Stimulated activated effector memory CD8-positive, alpha-beta T cell treated with anti-CD3 and anti-CD28 coated beads, Interleukin-12 subunit alpha, Interleukin-12 subunit beta, amount 100 ng/mL, for 72 hours (primary cell): ENCODE results near the gene CEP250.

Source experiments
- ATAC-seq: fragments of 150-1000 bp; cut with Tn5 transposase; 2 replicates; pipeline ENCODE4 v1.10.0; 2021
- DNase-seq, 2 donors: peaks; one replicate each; pipeline ENCODE4 v3.0.0; 2021 to 2022; ENCODE audit warnings: low spot score in 2 of 2
- H3K27ac Mint-ChIP-seq: one replicate; pipeline ENCODE4 v1.8.0; 2022; ENCODE audit warnings: mild to moderate bottlenecking, mixed read lengths
- H3K36me3 Mint-ChIP-seq: one replicate; pipeline ENCODE4 v1.8.0; 2022; ENCODE audit warnings: mild to moderate bottlenecking, mixed read lengths
- H3K4me1 Mint-ChIP-seq: one replicate; pipeline ENCODE4 v1.8.0; 2022; ENCODE audit warnings: mixed read lengths
- H3K4me3 Mint-ChIP-seq: one replicate; pipeline ENCODE4 v1.8.0; 2022; ENCODE audit warnings: mild to moderate bottlenecking, mixed read lengths
- H3K9me3 Mint-ChIP-seq: one replicate; pipeline ENCODE4 v1.8.0; 2022; ENCODE audit warnings: mixed read lengths

Gene CEP250

DNA sequence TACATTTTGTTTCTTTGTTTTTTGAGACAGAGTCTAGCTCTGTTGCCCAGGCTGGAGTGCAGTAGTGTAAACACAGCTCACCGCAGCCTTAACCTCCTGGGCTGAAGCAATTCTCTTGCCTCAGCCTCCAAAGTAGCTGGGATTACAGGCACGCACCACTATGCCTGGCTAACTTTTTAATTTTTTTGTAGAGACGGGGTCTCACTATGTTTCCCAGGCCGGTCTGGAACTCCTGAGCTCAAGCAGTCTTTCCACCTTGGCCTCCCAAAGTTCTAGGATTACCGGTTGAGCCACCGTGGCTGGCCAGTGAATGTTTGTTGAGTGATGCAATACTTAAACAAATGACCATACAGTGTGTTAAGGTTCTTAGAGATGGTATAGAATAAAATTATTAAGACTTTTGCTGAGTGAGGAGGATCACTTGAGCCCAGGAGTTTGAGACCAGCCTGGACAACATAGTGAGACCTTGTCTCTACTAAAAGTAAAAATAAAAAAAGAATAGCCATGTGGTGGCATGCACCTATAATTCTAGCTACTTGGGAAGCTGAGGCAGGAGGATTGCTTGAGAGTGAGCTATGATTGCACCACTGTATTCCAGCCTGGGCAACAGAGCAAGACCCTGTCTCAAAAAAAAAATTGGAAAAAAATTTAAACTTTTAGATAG is 13.4 kb downstream of the CEP250 start:
- DNase-seq, result no peak
- H3K27ac Mint-ChIP-seq, result peak overlapping the region; percentile 90
- H3K4me1 Mint-ChIP-seq, result peaks cover under 1% of the 10 kb centered on the region
- no peak overlapping the region for H3K4me3 Mint-ChIP-seq
- no peak for ATAC-seq
- H3K36me3 Mint-ChIP-seq, result peaks cover 22% of the 10 kb centered on the region
- no peaks in the 10 kb centered on the region for H3K9me3 Mint-ChIP-seq

DNA sequence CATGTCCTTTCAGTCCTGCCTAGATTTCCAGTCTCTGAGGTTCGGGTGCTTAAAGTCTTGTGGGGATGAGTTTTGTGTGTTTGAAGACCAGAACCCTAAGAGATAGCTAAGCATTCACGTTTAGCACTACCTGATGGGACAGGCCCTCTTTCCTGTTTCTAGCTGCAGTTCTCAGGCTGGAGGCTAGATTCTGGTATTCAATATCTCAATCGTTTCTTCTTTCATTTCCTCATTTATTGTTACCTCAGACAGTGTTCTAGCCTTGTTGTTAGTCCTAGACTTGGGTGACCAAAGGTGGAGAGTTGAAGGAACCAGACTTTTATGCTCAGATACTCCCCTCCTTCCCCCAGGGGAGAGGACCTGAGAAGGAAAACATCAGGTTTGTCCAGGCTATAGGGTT is 16.8 kb downstream of the CEP250 start:
- Mint-ChIP-seq H3K36me3 (peaks cover 22% of the 10 kb centered on the region), H3K4me1 (no peaks in the 10 kb centered on the region), H3K9me3 (no peaks in the 10 kb centered on the region), H3K4me3 (no peak overlapping the region), H3K27ac (peak overlapping the region; percentile 24)
- ATAC-seq, result no peak
- no peak for DNase-seq

DNA sequence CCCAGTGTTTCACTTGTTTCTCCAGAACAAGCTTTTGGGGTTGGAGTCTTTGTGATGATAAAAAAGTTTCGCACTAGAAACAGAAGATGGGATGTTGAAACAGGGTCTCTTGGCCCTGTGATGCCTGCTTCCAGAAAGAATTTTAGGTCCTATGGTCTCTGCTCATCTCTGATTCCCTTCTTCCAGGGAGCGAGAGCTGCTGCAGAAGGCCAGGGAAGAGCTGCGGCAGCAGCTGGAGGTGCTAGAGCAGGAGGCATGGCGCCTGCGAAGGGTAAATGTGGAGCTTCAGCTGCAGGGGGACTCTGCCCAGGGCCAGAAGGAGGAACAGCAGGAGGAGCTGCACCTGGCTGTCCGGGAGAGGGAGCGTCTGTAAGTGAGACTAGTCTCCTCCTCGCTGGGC is 18.3 kb downstream of the CEP250 start:
- no peak for DNase-seq
- Mint-ChIP-seq H3K9me3 (no peaks in the 10 kb centered on the region), H3K27ac (no peak overlapping the region), H3K4me1 (peaks cover 2% of the 10 kb centered on the region), H3K4me3 (no peak overlapping the region), H3K36me3 (peaks cover 10% of the 10 kb centered on the region)
- no peak for ATAC-seq

DNA sequence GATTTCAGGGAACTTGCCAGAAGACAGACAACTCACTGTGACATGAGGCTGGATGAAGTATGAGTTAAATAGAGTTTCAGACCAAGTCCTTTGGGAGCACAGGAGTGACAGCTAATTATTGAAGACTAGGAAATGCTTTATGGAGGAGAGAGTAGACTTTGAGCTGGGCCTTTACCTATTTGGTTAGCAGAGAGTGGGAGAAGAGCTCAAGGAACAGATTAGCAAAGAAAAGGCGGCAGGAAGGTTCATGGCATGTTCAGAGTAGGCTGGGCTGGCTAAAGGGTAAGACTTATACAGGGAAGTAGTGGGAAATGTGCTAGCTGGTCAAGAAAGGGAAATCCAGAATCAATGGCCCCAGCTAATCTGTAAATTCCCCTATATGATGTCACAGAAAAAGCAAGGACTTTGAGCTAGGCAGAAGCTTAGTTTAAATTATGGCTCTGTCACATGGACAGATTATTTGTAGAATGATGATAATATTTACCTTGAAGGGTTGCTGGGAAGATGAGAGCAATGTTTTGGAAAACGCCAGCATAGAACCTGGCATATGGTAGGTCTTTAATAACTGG is 19.0 kb downstream of the CEP250 start:
- ATAC-seq (no peak), DNase-seq (no peak)

DNA sequence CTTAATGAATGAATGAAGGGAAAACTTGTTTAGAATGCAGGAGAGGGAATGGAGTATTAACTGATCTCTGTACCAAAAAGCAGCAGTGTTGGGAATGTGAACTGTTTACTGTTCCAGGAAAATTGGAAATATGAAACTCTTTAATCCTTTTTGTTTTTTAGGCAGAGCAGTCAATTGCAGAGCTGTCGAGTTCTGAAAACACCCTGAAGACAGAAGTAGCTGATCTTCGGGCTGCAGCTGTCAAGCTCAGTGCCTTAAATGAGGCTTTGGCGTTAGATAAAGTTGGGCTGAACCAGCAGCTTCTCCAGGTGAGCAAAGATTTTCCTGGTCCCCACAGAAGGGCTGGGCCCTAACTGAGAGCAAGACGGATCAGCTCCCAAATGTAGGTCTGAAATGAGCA is 20.9 kb downstream of the CEP250 start:
- no peak overlapping the region for H3K4me3 Mint-ChIP-seq
- H3K9me3 Mint-ChIP-seq, result no peaks in the 10 kb centered on the region
- no peak overlapping the region for H3K27ac Mint-ChIP-seq
- no peak for DNase-seq
- H3K4me1 Mint-ChIP-seq, result peaks cover 17% of the 10 kb centered on the region
- no peak for ATAC-seq
- H3K36me3 Mint-ChIP-seq, result no peaks in the 10 kb centered on the region

More for the DNA sequence above, 19.0 kb downstream of the CEP250 start:
- H3K4me3 Mint-ChIP-seq, result no peak overlapping the region
- H3K36me3 Mint-ChIP-seq, result peaks cover 10% of the 10 kb centered on the region
- peaks cover 9% of the 10 kb centered on the region for H3K4me1 Mint-ChIP-seq
- H3K9me3 Mint-ChIP-seq, result no peaks in the 10 kb centered on the region
- no peak overlapping the region for H3K27ac Mint-ChIP-seq

DNA sequence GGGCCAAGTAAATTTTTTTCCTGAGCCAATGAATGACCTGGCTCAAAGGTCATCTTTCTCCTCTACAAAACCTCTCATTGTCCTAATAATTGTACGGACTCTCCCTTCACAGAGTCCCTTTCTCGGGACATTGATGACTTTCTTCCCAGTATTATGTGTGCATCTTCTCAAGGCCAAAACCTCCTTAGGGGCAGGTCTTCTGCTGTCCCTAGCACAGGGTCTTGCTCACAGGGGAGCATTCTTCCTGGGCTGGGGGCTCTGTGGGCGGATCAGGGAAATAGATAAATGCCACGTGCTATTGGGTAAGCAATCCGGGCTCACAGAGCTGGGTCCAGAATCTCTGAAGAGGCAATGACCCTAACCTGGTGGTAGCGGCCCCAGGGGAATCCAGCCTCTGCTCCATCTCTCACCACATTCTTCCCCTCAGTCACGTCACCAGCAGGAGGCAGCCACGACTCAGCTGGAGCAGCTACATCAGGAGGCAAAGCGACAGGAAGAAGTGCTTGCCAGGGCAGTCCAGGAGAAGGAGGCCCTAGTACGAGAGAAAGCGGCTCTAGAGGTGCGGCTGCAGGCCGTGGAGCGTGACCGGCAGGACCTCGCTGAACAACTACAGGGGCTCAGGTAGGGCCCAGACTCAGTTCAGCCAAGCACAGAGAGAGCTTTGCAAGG is 23.5 kb downstream of the CEP250 start:
- DNase-seq (no peak), ATAC-seq (no peak)
- no peaks in the 10 kb centered on the region for H3K9me3 Mint-ChIP-seq
- no peaks in the 10 kb centered on the region for H3K36me3 Mint-ChIP-seq
- H3K4me1 Mint-ChIP-seq, result peaks cover 17% of the 10 kb centered on the region
- H3K4me3 Mint-ChIP-seq, result no peak overlapping the region
- peak overlapping the region; percentile 49 for H3K27ac Mint-ChIP-seq

DNA sequence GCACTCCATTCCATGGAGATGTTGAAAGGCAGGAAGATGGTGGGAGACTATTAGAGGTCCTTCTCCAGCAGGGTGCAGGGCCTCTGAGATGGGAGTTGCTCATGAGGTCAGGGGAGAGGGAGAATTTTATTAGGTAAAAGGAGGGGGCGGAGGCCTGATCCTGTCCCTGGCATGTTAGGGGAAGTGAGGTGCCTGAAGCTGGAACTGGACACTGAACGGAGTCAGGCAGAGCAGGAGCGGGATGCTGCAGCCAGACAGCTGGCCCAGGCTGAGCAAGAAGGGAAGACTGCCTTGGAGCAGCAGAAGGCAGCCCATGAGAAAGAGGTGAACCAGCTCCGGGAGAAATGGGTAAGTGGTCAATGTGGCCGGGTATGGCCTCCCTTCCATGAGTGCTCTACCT is 24.4 kb downstream of the CEP250 start:
- peak overlapping the region; percentile 49 for H3K27ac Mint-ChIP-seq
- H3K4me1 Mint-ChIP-seq, result peaks cover 17% of the 10 kb centered on the region
- no peak for DNase-seq
- H3K36me3 Mint-ChIP-seq, result no peaks in the 10 kb centered on the region
- H3K9me3 Mint-ChIP-seq, result no peaks in the 10 kb centered on the region
- ATAC-seq, result no peak
- no peak overlapping the region for H3K4me3 Mint-ChIP-seq

DNA sequence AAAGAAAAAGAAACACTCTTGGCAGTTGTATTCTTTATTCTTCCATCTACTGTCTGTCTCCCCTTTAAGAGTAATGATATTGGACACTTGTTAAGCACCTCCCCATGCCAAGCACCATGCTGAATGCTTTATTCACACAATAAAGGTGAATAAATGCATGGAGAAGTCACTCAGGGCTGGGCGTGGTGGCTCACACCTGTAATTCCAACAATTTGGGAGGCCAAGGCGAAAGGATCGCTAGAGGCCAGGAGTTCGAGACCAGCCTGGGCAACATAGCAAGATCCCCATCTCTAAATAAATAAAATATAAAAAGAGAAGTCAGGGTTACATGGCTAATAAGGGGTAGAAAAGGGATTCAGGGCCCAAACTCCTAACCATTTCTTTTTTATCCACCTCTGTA is 32.1 kb downstream of the CEP250 start:
- peaks cover 54% of the 10 kb centered on the region for H3K4me1 Mint-ChIP-seq
- no peak overlapping the region for H3K4me3 Mint-ChIP-seq
- H3K27ac Mint-ChIP-seq, result peak overlapping the region; percentile 100
- ATAC-seq, result no peak
- H3K36me3 Mint-ChIP-seq, result peaks cover 41% of the 10 kb centered on the region
- no peak for DNase-seq
- no peaks in the 10 kb centered on the region for H3K9me3 Mint-ChIP-seq

DNA sequence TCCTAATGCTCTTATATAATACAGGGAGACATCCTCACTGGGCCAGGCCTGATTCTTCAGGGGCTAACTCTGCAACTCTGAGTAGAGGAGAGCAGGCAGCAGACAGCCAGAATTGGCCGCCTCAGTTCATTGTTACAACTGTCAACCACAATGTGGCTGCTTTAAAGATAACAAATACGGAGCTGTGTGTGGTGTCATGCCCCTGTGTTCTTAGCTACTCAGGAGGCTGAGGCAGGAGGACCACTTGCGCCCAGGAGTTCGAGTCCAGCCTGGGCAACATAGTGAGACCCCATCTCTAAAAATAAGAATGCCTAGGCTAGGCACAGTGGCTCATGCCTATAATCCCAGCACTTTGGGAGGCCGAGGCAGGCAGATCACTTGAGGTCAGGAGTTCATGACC is 34.3 kb downstream of the CEP250 start:
- peak overlapping the region; percentile 100 for H3K27ac Mint-ChIP-seq
- ATAC-seq (peak; percentile 56), DNase-seq (no peak)
- H3K4me1 Mint-ChIP-seq, result peaks cover 68% of the 10 kb centered on the region
- H3K4me3 Mint-ChIP-seq, result peak overlapping the region; percentile 98
- H3K9me3 Mint-ChIP-seq, result no peaks in the 10 kb centered on the region
- peaks cover 64% of the 10 kb centered on the region for H3K36me3 Mint-ChIP-seq

DNA sequence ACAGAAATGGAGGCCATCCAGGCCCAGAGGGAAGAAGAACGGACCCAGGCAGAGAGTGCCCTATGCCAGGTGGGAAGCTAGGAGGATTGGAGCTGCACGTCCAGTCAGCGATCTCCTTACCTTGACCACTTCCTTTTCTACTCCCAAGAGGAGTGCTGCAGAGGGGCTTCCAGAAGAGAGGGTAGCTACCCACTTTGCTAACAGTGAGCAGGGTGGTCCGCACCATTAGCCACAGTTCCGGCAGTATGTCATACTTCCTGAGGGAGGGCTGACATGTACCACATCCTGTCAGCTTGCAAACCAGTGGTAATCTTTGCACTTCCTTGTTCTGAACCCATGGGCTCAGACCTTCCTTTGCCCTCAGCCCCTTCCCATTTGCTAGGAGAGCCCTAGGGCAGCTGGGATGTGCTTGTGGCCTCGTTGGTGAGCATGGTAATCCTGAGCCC is 35.4 kb downstream of the CEP250 start:
- H3K9me3 Mint-ChIP-seq, result no peaks in the 10 kb centered on the region
- peak; percentile 39 to 78 for DNase-seq
- H3K4me1 Mint-ChIP-seq, result peaks cover 78% of the 10 kb centered on the region
- H3K4me3 Mint-ChIP-seq, result peak overlapping the region; percentile 98
- peak overlapping the region; percentile 100 for H3K27ac Mint-ChIP-seq
- H3K36me3 Mint-ChIP-seq, result peaks cover 74% of the 10 kb centered on the region
- peak; percentile 97 for ATAC-seq

DNA sequence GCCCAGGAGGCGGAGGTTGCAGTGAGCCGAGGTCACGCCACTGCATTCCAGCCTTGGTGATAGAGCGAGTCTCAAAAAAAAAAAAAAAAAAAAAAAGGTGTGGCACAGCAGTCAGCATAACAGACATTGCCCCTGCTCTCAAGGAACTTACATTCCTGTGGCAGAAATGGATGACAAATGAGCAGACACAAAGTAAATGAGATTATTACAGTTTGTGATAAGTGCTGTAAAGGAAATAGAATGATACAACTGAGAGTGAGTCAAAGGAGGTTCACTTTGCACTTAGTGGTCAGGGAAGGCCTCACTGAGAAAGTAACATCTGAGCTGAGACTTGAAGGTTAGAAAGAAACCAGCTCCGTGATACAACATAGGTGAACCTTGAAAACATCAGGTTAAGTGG is 36.4 kb downstream of the CEP250 start:
- H3K4me3 Mint-ChIP-seq, result peak overlapping the region; percentile 98
- ATAC-seq (peak; percentile 75), DNase-seq (no peak)
- peak overlapping the region; percentile 100 for H3K27ac Mint-ChIP-seq
- no peaks in the 10 kb centered on the region for H3K9me3 Mint-ChIP-seq
- peaks cover 85% of the 10 kb centered on the region for H3K36me3 Mint-ChIP-seq
- peaks cover 78% of the 10 kb centered on the region for H3K4me1 Mint-ChIP-seq

DNA sequence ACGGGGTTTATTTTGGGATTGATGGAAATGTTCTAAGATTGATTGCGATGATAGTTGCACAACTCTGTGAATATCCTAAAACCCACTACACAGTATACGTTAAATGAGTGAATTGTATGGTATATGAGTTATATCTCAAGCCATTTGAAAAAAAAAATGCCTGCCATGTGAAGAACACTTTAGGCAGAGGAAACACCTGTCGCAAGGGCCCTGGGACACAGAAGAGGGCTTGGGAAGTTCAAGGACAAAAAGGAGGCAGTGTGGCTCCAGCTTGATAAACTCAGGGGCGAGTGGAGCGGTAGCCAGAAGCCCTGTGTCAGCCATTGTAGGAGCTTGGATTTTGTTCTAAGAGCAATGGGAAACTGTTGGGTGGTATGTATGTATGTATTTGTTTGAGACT is 37.0 kb downstream of the CEP250 start:
- Mint-ChIP-seq H3K27ac (peak overlapping the region; percentile 100), H3K36me3 (peaks cover 90% of the 10 kb centered on the region), H3K4me3 (peak overlapping the region; percentile 98), H3K4me1 (peaks cover 73% of the 10 kb centered on the region), H3K9me3 (no peaks in the 10 kb centered on the region)
- ATAC-seq (no peak), DNase-seq (no peak)

DNA sequence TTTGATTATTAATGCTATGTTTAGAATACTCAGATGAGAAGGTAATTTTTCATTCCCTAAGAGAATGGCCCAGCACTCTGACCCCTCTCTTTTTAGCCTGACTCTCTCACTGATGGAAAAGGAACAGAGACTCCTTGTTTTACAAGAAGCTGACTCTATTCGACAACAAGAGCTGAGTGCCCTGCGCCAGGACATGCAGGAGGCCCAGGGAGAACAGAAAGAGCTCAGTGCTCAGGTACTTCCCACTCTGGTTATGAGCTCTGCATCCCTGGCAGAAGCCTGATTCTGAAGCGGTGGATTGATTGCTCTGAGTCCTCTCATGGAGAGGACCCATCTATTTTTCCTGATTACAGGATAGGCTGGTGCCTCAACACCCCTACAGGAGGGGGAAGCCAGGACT is 41.1 kb downstream of the CEP250 start:
- H3K4me3 Mint-ChIP-seq, result no peak overlapping the region
- peaks cover 44% of the 10 kb centered on the region for H3K4me1 Mint-ChIP-seq
- no peak for ATAC-seq
- no peak for DNase-seq
- peaks cover 98% of the 10 kb centered on the region for H3K36me3 Mint-ChIP-seq
- peak overlapping the region; percentile 89 for H3K27ac Mint-ChIP-seq
- no peaks in the 10 kb centered on the region for H3K9me3 Mint-ChIP-seq

DNA sequence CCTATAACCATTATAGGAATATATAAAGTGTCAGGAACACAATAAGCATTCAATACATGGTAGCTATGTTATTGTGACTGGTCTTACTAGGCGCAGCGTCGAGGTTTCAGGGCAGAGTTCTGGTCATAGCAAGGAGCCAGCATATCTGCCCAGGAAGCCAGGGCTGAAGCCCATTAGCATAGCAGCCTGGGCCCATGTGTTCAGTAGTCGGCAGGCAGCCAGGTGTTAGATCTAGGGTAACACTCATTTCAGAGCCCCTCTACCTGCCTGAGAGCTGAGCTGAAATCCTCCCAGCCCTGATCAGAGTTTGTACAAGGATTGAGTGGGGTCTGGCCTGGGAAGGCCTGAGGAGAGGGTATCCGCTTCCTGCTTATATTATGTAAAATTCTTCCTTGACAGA is 41.9 kb downstream of the CEP250 start:
- H3K36me3 Mint-ChIP-seq, result peaks cover 99% of the 10 kb centered on the region
- peaks cover 41% of the 10 kb centered on the region for H3K4me1 Mint-ChIP-seq
- no peaks in the 10 kb centered on the region for H3K9me3 Mint-ChIP-seq
- peak overlapping the region; percentile 89 for H3K27ac Mint-ChIP-seq
- no peak overlapping the region for H3K4me3 Mint-ChIP-seq
- no peak for DNase-seq
- no peak for ATAC-seq

DNA sequence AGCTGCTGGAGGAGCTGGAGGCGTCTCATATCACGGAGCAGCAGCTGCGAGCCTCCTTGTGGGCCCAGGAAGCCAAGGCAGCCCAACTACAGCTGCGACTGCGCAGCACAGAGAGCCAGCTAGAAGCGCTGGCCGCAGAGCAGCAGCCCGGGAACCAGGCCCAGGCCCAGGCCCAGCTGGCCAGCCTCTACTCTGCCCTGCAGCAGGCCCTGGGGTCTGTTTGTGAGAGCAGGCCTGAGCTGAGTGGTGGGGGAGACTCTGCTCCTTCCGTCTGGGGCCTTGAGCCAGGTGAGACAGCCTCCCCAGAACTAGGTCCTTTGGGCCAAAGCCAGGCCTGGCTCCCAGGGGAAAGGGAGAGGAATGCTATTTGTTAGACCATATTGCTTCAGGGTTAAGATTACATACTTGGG is 42.4 kb downstream of the CEP250 start:
- Mint-ChIP-seq H3K4me3 (no peak overlapping the region), H3K9me3 (no peaks in the 10 kb centered on the region), H3K36me3 (peaks cover 99% of the 10 kb centered on the region), H3K4me1 (peaks cover 41% of the 10 kb centered on the region), H3K27ac (peak overlapping the region; percentile 89)
- DNase-seq (no peak), ATAC-seq (no peak)

DNA sequence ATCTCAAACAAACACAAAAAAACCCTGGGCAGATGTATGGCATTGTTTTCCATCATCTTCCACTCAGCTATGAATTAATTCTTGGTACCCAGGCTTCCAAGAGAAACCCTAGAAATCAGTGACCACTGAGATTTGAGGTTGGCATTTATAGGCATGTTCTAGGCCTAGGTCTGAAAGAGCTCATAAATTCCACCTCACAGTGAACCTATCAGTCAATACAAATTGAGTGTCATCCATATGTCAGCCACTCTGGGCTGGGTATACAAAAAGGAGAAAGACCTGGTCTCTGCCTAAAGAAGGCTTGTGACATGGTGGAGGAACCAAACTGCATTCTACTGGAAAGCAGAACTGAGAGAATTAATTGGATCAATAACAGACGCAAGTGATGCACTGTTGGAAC is 43.9 kb downstream of the CEP250 start:
- DNase-seq (no peak), ATAC-seq (no peak)
- Mint-ChIP-seq H3K36me3 (peaks cover 95% of the 10 kb centered on the region), H3K27ac (peak overlapping the region; percentile 81), H3K9me3 (no peaks in the 10 kb centered on the region), H3K4me3 (no peak overlapping the region), H3K4me1 (peaks cover 50% of the 10 kb centered on the region)
